GM19395 (cell line): ENCODE data around the gene PYM1.
"Not testable (repeated sequence)": the region's sequence is repeated elsewhere in the genome, so short reads cannot be mapped to it uniquely, and the experiment has no call there.

ENCODE experiments used
- ATAC-seq: cut with Tn5 transposase; IDR thresholded peaks from one replicate; pipeline ENCODE4 v1.9.1; 2021; ENCODE audit warnings: mild to moderate bottlenecking, moderate library complexity; ENCODE audit not compliant: unreplicated experiment

Gene PYM1

GRCh38 chr12:55915482-55915859 is 12.2 kb downstream of the PYM1 start:
- ATAC-seq, result no peak

DNA sequence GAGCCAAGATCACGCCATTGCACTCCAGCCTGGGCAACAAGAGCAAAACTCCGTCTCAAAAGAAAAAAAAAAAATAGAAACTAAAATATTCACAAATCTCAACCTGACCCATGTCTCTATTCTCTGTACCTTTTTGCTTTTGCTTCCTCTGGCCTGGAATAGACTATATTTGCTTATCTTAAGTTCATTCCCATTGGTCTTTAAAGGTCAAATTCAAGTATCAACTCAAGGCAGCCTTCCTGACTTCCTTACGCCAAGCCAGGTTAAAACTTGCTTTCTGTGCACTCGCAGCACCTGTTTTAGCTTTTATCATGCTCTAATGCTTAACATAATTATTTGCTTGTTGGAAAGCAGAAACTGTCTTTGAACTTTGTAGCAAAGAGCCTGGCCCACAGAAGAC is 14.8 kb downstream of the PYM1 start:
- ATAC-seq, result no peak

DNA sequence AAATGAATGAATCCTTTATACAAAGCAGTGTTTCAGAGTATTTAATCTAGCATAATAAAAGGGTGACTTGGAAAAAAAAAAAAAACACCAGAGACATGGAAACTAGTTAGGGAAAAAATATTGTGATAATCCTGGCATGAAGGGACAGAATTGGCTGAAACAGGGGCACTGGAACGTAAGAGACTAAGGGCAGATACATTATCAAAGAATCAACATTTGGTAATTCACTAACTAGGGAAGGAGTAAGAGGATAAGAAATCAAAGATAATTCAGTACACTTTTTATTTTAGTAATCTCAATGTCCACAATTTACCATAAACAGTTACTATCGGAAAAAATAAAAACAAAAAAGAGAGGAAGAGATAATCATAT is 18.2 kb downstream of the PYM1 start:
- ATAC-seq, result no peak

DNA sequence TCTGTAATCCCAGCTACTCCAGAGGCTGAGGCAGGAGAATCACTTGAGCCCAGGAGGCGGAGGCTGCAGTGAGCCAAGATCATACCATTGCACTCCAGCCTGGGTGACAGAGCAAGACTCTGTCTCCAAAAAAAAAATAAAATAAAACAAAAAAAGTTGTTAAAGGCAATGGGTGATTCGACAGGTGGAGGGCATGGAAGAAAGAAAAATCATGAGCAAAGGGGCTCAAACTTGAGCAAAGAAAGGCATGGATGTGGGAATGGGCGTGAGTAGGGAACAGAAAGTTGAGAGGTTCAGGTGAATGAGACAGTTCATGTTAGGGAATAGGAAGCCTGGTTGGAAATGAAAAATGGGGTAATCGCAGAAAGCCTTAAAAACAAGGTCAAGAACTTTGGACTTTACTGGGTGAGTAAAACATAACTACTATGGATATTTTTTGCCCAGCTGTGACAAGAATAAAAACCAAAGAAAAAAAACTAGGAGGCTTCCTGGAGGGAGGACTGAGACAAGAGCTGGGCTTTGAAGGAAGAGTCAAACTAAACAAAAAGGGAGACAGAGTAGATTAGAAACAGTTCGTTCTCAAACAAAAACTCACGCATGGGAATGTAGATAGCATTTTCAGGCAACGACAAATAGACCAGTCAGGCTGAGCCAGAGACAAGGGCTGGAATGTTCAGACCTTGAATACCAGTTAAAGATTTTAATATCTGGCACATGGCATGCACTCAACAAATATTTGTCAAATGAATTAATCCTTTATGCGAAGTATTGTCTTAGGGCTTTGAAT is 18.8 kb downstream of the PYM1 start:
- no peak for ATAC-seq

- no peak for ATAC-seq
Measured at GRCh38 chr12:55906056-55906455, 21.6 kb downstream of the PYM1 start.

DNA sequence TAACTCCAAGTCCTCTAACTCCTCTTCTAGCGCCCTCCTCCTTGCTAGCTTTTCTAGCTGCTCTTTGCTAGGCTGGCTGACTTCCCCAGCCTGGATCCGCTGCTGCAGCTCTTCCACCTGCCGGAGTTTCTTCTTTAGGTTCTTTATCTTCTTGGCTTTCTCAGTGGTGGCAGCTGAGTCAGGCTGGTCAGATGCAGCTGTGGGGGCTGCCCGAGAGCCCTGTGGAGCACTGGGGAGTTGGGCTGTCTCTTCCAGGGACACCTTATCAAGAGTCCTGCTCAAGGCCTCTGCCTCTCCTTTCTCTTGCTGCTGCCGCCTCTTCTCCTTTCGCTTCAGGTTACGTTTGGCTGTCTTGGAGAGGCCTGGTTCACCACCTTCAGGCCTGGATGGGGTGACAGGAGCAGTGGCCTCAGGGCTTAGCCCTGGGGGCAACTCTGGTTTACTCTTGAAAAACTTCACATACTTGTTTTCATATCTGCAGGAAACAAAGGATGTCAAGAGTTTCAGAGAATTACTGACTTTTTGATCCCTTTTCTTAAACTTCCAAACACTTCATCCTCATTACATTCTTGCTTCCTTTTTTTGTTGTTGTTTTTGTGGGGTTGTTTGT is 25.7 kb downstream of the PYM1 start:
- ATAC-seq, result no peak

DNA sequence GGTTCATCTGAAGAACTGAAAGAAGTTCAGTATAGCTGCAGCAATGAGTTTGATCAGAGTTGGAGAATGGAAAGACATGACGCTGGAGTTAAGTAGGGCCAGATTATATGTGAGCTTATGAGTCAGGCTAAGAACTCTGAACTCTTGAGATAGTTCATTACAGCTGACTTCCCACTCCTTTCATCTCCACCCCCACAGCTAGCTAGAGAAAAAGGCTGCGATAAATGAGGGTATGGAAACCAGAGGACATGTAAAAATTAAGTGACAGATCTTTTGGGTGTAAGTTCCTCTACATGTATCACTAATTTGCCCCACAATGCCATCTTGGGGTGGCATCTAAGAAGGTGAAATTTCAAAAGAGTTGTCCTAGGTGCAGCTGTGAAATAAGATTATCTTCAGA is 28.6 kb downstream of the PYM1 start:
- no peak for ATAC-seq

- ATAC-seq, result no peak
Measured at GRCh38 chr12:55893723-55894122, 34.0 kb downstream of the PYM1 start.

DNA sequence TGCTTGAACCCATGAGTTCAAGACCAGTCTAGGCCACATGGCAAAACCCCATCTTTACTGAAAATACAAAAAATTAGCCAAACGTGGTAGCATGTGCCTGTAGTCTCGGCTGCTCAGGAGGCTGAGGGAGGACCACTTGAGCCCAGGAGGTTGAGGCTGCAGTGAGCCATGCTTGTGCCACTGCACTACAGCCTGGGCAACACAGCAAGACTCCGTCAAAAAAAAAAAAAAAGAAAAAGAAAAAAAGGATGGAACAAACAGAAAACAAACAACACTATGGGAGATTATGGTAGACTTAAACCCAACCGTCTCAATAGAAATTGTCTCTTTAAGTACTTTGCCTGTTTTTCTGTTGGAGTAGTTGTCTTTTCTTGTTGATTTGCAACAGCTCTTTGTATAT is 36.4 kb downstream of the PYM1 start:
- ATAC-seq, result no peak

- ATAC-seq, result no peak
Measured at GRCh38 chr12:55885113-55885512, 42.6 kb downstream of the PYM1 start.

DNA sequence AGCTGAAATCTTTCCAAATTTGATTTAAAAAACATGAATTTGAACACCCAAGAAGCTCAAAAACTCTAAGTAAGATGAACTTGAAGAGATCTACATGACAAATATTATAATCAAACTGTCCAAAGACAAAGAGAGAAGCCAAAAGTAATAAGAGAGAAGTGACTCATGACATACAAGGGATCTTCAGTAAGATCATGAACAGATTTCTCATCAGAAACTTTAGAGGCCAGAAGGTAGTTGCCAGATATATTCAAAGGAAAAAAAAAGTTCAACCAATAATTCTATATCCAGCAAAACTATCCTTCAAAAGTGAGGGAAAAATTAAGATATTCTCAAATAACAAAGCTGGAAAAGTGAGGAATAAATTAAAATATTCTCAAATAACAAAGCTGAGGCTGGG is 49.9 kb downstream of the PYM1 start:
- no peak for ATAC-seq

DNA sequence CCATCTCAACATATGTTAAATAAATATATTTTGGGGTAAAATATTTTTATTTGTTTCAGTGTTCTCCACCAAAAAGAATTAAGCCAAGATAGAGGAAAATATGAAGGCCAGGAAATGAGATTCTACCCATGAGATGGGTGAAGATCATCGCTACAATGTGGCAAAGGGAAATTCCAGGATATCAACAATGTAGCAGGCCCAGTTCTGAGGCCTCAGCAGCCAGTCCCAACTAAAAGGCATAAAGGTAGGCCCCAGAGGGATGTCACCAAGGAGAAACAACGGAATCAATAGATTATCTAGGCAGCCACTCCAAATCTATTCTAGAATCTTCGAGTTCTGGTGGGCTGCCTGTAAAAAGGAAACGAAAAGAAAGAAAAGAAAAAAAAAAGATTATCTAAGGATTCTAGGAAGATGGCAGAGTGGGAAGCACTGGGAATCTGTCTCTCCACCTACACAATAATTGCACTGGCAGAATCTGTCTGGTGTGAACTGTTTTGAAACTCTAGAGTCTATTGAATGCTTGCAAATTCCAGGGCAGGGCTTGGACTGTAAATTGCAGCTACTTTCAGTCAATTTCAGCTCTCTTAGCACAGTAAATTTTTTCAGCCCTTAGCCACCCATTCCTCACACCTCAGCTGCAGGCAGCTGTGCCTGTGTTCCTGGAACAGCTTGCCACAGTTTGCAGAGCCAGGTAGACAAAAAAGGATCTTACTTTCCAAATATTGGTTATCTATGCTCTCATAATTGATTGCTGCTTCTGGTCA is 51.8 kb downstream of the PYM1 start:
- ATAC-seq, result no peak

DNA sequence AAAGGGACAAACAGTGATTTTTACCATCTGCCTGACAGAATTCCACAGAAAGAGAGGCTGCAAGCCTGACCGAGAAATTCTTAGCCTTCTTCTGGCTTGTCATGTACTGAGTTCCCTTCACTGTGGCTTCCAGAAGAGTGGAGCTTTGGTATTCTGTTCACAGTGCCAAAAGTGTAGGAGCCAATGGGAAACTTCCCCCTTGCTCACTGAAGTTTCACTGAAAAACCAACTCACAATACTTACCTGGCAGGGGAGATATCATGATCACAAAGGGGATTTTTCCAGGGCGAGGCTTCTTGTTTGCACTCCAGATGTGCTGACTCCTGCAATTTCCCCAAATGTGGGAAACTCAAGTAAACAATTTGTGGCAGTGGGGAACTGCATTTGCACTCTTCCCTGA is 53.3 kb downstream of the PYM1 start:
- no peak for ATAC-seq

DNA sequence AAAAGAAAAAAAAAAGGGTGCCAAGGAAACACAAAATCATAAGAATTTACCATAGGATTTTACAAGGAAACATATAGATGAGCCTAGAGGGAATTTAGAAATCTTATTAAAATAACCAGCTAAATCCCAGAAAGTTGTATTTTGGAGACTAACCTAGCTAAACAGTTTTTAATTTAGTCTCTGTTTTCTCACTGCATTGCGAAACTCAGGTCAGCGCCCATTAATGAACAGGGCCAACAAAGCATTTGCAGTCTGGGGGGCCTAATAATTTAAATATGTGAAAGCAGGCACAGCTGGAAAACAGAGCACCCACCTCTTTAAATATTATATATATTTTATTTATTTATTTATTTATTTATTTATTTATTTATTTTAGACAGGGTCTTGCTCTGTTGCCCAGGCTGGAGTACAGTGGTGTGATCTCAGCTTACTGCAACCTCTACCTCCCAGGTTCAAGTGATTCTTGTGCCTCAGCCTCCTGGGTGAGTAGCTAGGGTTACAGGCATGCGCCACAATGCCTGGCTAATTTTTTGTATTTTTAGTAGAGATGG is 61.2 kb downstream of the PYM1 start:
- ATAC-seq, result not testable (repeated sequence)

DNA sequence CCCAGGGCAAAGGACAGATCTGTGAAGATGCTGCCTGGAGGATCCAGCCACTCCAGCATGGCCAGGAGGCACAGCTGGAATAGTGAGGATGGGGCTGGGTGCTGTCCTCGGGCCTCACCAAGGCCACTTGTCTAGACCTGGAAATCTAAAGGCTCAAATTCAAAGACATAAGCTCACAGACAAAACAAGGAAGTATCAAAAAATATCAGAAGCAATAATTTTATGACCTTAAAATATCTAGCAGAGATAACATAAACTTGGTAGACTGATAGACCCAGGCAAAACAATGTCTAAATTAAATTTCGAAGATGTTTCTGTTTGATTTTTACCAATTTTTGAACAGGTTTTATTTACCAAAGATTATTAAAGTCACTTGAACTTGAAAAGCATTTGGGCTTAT is 62.4 kb downstream of the PYM1 start:
- ATAC-seq, result no peak

DNA sequence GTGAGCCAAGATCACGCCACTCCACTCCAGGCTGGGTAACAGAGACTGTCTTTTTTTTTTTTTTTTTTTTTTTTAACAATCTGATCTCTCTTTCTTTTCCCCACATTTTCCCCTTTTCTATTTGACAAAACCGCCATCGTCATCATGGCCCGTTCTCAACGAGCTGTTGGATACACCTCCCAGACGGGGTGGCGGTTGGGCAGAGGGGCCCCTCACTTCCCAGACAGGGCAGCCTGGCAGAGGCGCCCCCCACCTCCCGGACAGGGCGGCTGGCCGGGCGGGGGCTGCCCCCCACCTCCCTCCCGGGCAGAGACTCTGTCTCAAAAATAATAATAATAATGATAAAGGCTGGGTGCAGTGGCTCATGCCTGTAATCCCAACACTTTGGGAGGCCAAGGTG is 64.8 kb downstream of the PYM1 start:
- ATAC-seq, result not testable (repeated sequence)

GRCh38 chr12:55862286-55862685 is 65.4 kb downstream of the PYM1 start:
- ATAC-seq, result no peak

- no peak for ATAC-seq
Measured at GRCh38 chr12:55861871-55862270, 65.8 kb downstream of the PYM1 start.

- no peak for ATAC-seq
Measured at GRCh38 chr12:55861396-55861795, 66.3 kb downstream of the PYM1 start.

- ATAC-seq, result no peak
Measured at GRCh38 chr12:55852740-55853139, 75.0 kb downstream of the PYM1 start.
